ENCODE results near the gene BCL2.

- no peak for TF ChIP-seq BCLAF1 (IDR thresholded peaks at IDR 0.05; ENCODE audit: borderline replicate concordance in 1 of 2, control insufficient read depth in 1 of 2, low read depth in 2 of 2, low read length in 1 of 2)
- TF ChIP-seq GTF2F1 (IDR thresholded peaks at IDR 0.05; ENCODE audit: low read depth, low read length) = no peak
- no peak for TF ChIP-seq ZNF431 (CRISPR knock-in tag; IDR thresholded peaks at IDR 0.05)
- no peak for TF ChIP-seq ZNF696 (CRISPR knock-in tag; conservative IDR thresholded peaks at IDR 0.05)
- TF ChIP-seq CTCF (IDR thresholded peaks at IDR 0.05 in 2 of 3, conservative IDR thresholded peaks at IDR 0.05 in 1 of 3; ENCODE audit: insufficient read depth in 2 of 3, low read depth in 1 of 3, low read length in 3 of 3) = no peak
- no peak for TF ChIP-seq NRF1 (conservative IDR thresholded peaks at IDR 0.05 in 1 of 2, IDR thresholded peaks at IDR 0.05 in 1 of 2)
- no peak for TF ChIP-seq UBTF (IDR thresholded peaks at IDR 0.05; ENCODE audit: borderline replicate concordance in 1 of 2, low read depth in 2 of 2, low read length in 2 of 2)
- no peak for TF ChIP-seq KAT8 (IDR thresholded peaks at IDR 0.05; ENCODE audit: low read depth)
- no peak for TF ChIP-seq ATF3 (IDR thresholded peaks at IDR 0.05)
- TF ChIP-seq ATF3 (CRISPR knock-in tag; conservative IDR thresholded peaks at IDR 0.05) = no peak
- TF ChIP-seq EP300 (IDR thresholded peaks at IDR 0.05; ENCODE audit: low read length) = no peak
- TF ChIP-seq ESRRA (IDR thresholded peaks at IDR 0.05; ENCODE audit: borderline replicate concordance, low read depth) = no peak
- TF ChIP-seq HNRNPUL1 (IDR thresholded peaks at IDR 0.05; ENCODE audit: low read length) = no peak
These were observed 4.4 kb downstream of the BCL2 start for GRCh38 chr18:63315131-63315662.

Data from K562 (cell line).